Stimulated activated CD8-positive, alpha-beta memory T cell treated with anti-CD3 and anti-CD28 coated beads, Interleukin-7, amount 100 ng/mL, for 48 hours (primary cell): Measurements from ENCODE around the gene SETD1A.

Experiments used
- DNase-seq, 2 donors: peaks; one replicate each; pipeline ENCODE4 v3.0.0-alpha.2; 2020; ENCODE audit warnings: low read depth in 1 of 2; ENCODE audit errors: extremely low read depth in 1 of 2

The SETD1A gene

DNA sequence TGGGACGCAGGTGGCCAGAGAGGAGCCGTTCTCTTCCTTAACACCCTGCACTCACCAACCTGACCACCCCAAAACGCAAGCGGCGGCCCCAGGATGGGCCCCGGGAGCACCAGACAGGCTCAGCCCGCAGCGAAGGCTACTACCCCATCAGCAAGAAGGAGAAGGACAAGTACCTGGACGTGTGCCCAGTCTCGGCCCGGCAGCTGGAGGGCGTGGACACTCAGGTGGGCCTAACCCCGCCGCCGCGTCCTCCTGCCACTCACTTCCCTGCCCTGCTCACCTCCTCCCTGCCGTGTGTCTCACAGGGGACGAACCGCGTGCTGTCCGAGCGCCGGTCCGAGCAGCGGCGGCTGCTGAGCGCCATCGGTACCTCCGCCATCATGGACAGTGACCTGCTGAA is 22.9 kb downstream of the SETD1A start:
- no peak for DNase-seq

DNA sequence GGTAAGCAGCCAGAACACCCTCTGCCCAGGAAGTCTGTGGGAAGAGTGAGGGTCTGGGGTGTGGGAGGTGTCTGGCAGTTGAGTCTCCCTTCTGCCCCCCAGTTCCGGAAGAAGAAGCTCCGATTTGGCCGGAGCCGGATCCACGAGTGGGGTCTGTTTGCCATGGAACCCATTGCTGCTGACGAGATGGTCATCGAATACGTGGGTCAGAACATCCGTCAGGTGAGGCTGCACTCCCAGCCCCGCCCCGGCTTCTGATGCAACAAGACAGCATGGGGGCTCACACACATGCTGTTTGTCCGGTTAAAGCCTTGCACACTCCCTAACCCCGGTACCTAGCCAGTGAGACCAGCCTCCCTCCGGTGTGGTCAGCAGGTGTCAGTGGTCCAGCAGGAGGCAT is 23.4 kb downstream of the SETD1A start:
- no peak for DNase-seq

DNA sequence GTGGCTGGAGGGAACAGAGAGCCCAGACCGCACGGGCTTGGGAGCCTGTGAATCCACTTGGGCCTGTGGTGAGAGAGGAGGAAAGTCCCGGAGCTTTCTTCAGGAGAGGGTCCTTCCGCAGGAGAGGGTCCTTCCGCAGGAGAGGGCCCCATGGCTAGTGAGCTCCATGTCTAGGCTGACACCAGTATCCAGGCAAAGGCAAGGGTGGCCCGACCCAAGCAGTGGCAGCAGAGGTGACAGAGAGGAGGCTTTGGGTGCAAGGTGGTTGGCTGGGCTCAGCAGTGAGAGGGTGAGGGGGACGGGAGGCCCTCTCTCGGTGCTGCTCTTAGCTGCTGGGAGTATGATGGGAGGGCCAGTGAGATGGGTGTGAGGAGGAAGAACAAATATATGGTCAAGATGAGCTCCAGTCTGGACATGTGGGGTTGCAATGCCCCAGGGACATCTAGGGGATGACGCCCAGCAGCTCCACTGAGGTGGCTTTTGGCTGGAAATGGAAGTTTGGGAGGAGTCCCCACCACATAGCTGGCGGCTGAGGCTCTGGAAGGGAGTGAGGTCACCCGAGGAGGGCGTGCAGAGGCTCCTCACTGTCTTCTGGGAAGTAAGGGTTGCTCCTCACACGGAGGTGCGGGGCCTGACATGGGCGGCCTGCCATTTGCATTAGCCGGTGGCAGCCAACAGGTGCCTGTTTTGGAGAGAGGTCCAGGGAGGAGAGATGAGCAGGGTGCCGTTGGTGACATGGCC is 25.2 kb downstream of the SETD1A start:
- DNase-seq = no peak

DNA sequence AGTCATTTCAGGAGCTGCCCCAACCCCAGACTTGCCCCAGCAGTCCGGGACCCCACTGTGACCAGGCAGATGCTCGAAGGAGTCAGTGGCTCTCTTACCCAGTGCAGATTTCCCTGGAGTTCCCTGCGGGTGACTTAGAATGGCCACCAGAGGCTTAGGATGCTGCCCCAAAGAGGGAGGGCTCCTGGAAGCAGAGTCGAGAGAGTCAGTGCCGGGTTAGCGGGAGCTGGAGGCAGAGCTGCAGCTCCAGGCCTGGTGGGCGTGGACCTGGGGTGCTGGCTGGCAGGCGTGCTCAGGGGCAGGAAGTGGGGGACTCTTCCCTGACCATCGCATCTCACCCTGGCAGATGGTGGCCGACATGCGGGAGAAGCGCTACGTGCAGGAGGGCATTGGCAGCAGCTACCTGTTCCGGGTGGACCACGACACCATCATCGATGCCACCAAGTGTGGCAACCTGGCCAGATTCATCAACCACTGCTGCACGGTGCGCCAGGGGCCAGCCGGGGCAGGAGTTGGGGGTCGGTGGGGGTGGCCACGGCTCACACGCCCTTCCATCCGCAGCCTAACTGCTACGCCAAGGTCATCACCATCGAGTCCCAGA is 25.8 kb downstream of the SETD1A start:
- no peak for DNase-seq

DNA sequence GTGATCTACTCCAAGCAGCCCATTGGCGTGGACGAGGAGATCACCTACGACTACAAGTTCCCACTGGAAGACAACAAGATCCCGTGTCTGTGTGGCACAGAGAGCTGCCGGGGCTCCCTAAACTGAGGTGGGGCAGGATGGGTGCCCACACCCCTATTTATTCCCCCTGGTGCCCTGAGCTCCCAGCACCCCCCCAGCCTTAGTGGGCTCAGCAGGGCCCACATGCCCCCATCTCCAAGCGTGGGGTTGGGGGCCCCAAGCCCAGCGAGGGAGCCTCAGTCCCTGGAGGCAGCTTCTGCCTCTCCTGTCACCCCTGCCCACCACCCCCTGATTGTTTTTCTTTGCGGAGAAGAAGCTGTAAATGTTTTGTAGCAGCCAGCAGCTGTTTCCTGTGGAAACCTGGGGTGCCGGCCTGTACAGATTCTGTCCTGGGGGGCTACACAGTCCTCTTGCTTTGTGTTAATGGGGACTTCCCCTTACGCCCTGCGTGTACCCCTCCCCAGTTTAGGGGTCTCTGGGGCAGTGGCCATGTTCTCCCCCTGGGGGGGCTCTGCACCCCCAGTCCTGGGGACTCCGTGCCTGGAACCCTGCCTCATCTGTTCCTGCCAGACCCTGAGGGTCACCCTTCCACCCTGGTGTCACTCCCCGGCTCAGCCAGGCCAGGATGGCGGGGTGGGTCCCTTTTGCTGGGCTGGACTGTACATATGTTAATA is 26.5 kb downstream of the SETD1A start:
- no peak for DNase-seq

DNA sequence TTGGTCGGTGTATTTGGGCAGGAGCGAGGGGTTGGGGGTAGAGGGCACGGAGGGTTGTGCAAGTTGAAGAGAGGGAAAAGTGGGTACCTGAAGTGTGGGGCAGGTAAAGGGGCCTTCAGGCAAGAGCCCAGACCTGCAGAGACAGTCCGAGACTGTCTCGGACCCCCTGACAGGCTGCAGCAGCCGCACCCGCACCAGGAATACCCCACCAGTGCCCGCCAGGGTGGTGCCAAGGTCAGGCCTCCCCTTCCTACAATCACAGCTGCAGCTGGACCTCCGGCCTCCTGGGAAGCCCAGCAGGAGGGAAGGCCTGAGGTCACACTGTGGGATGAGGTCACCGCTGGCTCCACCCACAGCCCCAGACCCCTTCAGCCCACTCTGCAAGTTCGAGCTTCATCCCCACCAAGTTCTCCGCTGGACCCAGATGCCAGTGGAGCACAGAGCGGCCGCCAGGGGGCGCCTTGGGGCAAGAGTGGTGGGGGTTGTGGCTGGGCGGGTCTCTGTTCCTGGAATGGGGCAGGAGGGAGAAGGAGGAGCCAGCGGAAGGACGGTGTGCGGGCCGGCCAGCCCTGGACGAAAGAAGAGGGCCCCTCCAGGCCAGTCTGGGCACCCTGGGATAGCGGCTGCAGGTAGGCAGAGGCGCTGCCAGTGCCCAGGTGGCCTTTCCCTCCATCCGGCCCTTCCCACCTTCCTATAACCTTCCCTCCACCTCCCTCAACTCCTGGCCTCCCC is 27.3 kb downstream of the SETD1A start, which contains the start of gene HSD3B7:
HSD3B7 (plus strand) TSS at position 539 of the 732 bp plus-strand sequence. CDS start 452 bp downstream, outside the sequence.
- DNase-seq = peak; percentile 56 to 61

DNA sequence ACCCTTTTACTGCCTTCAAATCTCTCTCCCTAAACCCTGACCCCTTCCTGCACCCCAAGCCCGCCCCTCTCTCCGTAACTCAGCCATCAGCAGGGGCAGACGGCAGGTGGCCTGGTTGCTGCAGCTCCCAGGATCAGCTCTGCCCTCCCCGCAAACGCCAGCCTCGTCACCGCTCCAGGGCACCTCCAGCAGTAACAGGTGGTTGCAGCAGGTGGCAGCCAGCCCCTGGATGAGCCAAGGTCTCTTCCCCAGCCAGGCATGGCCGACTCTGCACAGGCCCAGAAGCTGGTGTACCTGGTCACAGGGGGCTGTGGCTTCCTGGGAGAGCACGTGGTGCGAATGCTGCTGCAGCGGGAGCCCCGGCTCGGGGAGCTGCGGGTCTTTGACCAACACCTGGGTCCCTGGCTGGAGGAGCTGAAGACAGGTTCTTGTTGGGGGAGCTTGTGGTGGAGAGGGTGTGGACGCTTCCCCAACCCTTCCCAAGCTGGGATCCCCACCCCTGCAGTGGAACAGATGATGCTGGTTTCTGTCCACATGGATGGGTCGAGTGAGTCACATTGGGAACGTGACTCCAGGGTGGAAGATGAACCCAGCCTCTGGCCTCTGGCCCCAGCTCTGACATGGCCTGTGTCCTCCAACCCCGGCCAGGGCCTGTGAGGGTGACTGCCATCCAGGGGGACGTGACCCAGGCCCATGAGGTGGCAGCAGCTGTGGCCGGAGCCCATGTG is 28.0 kb downstream of the SETD1A start:
- DNase-seq = no peak

DNA sequence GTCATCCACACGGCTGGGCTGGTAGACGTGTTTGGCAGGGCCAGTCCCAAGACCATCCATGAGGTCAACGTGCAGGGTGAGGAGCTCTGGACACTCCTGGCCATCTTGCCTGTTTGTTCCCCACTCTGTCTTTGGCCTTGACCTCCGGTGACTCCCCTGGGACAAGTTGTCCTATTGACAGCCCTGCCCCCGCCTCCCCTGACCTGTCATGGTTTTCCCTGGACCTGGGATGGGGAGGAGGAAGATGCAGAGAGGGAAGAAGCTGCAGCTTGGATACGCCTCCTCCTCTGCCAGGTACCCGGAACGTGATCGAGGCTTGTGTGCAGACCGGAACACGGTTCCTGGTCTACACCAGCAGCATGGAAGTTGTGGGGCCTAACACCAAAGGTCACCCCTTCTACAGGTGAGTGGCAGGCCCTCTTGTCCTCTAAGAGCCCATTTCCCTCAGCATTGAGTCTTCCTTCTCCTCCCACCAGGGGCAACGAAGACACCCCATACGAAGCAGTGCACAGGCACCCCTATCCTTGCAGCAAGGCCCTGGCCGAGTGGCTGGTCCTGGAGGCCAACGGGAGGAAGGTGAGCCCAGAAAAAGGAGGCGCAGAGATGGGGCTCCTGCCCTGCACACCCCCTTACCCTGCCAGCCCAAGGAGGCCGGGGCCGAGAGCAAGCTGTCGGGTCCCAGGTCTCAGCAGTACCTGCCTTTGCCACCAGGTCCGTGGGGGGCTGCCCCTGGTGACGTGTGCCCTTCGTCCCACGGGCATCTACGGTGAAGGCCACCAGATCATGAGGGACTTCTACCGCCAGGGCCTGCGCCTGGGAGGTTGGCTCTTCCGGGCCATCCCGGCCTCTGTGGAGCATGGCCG is 28.8 kb downstream of the SETD1A start:
- DNase-seq = no peak

DNA sequence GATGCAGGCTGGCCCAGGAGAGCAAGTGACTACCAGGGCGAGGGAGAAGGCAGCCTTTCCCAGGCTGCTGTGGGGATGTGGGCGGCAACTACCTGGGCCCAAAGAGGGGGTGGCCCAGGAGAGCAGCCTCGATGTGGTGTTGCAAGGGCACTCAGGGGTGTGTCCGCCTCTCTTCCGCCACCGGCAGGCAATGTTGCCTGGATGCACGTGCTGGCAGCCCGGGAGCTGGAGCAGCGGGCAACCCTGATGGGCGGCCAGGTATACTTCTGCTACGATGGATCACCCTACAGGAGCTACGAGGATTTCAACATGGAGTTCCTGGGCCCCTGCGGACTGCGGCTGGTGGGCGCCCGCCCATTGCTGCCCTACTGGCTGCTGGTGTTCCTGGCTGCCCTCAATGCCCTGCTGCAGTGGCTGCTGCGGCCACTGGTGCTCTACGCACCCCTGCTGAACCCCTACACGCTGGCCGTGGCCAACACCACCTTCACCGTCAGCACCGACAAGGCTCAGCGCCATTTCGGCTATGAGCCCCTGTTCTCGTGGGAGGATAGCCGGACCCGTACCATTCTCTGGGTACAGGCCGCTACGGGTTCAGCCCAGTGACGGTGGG is 30.1 kb downstream of the SETD1A start:
- DNase-seq = no peak

DNA sequence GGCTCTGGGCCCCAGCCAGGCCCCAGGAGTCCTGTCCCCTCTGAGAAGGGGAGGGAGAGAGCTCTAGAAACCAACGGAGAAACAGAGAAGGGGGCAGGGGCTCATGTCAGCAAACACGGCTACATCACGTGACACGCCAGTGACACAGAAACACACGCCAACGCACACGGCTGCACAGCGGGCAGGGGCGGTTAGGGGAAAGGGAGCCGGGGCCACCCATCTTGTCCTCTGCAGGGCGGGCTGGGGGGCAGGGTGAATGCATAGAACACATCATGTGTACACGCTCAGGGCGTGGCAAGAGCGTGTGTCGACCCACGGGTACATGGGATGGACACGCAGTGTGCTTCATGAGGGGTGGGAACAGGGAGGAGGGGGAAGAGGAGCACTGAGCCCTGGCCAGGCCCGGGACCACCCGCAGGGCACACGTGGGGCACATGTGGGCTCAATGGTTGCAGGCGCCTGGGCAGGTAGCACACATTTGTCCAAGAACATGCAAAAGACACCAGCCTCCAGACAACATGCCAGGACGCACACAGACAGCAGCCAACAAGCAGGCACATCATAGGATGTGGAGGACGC is 32.0 kb downstream of the SETD1A start:
- DNase-seq = no peak

DNA sequence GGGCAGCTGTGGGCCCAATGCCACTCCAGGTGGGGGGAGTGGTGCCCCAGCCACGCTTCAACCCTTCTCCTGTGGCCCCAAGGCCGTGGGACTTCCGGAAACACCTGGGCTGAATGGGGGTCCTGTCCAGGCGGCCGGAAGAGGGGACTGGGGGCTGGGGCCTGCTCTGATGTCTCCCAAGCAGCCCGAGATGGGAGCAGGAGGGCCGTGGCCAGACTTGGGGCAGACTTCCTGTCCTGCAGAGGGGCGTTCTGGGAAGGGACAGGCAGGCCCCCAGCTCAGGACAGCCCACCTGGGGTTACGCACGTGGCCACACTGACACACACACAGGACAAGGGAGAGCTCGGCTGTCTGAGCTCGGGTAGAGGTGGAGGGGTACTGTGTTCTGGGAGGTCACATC is 32.6 kb downstream of the SETD1A start:
- DNase-seq = no peak

DNA sequence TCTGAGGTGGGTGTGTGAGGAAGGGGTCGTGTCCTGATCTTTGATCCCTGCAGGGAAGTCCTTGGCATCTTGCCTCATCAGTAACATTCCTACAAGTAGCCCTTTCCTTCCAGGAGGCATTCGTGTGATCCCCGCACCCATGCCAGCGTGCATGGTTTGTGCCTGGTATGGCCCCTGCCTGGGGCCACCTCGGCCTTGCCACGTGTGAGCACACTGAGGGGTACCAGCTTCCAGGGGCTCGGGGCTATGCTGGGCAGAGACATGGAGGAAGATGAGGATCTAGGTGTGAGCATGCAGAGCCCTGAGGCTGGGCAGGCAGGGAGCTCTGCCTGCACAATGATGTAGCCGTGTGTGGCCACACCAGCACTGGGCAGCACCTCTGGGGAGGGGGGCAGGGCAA is 33.5 kb downstream of the SETD1A start:
- DNase-seq = no peak

DNA sequence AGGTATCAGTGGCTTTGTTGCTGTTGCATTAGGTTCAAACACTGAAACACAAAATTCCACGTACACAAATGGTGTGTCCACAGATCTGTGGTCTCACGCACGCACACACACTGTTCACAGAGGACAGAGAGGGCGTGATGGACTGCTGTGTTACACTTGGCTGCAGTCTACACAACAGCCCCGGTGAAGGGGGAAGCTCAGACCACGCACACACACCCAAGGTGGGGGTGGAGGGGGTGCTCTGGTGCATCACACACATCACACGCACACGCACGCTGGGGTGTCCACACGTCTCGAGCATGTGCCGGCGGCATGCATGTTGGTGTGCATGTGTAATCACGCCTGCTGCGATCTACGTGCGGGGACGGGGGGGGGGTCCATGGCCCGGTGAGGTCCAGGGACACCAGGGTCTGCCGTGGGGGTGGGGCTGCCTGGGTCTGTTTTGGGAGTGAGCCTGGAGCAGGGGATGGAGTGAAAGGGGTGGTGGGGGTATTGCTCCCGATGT is 34.8 kb downstream of the SETD1A start:
- no peak for DNase-seq

DNA sequence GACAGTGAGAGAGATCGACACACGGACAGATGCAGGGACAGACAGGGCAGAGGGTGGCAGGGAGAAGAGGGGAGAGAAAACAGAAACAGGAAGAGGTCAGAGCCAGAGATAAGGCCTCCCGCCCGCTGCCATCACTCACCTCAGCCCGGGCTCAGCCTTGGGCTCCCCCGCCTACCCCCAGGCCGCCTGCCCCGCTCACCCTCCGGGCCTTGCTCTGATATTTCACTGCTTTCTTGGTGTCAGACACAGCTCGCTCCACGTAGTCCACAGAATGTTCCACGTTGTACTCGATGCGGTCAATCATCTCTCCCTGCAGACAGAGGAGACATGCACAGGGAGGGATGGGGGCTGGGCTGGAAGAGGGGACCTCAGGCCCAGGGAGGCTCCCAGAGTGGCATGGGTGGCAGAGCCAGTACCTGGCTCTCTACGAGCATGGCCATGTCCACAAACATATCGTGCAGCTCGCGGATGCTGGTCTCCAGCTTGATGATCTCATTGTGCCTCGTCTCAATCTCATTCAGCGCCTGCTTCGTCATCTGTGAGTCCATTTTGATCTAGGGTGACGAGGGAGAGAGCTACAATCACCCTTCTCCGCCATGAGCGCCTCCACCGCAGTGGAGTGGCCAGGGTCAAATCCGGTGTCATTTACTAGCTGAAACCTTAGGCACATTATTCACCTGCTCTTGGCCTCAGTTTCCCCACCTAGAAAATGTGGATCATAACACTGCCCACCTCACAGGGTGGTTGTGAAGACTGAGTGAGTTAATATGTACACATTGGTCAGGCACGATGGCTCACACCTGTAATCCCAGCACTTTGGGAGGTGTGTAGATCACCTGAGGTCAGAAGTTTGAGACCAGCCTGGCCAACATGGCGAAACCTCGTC is 35.6 kb downstream of the SETD1A start:
- no peak for DNase-seq

DNA sequence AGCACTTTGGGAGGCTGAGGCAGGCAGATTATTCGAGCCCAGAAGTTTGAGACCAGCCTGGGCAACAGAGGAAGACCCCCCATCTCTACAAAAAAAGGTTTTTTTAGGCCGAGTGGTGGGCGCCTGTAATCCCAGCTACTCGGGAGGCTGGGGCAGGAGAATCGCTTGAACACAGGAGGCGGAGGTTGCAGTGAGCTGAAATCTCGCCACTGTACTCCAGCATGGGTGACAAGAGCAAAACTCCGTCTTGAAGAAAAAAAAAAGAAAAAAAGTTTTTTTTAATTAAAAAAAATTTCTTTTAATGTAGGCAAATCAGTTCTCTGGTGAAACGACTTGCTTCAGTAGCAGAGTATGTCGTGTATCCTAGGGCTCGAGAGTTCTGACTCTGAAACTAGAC is 38.4 kb downstream of the SETD1A start:
- DNase-seq = no peak

DNA sequence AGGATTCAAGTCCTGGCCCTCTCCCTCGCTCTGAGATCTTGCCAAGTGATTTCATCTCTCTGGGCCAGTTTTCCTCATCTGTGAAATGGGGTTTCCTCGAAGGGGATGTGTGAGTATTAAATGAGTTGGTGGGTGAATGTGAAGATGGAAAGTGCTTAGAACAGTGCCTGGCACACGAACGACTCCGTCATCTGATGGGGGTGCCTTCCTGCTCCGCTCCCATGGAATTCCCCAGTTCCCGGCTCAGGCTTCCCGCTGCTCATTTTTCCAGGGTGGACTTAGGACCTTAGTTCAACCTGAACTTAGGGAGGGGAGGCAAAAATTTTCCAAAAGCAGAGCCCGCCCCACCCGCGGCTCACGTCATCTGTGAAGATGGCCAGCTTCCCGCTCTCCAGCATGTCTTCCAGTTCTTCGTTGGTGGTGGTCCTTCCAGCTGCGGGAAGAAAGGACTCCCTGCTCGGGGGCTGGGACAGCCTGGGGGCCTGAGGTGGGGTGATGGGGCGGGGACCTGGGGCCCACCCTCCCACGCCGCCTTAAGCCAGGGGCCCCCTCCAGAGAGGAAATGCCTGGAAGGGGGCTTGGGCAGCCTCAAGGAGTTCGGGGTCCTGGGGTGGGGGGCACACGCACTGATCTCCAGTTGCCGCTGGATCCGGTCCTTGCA is 38.9 kb downstream of the SETD1A start:
- no peak for DNase-seq

DNA sequence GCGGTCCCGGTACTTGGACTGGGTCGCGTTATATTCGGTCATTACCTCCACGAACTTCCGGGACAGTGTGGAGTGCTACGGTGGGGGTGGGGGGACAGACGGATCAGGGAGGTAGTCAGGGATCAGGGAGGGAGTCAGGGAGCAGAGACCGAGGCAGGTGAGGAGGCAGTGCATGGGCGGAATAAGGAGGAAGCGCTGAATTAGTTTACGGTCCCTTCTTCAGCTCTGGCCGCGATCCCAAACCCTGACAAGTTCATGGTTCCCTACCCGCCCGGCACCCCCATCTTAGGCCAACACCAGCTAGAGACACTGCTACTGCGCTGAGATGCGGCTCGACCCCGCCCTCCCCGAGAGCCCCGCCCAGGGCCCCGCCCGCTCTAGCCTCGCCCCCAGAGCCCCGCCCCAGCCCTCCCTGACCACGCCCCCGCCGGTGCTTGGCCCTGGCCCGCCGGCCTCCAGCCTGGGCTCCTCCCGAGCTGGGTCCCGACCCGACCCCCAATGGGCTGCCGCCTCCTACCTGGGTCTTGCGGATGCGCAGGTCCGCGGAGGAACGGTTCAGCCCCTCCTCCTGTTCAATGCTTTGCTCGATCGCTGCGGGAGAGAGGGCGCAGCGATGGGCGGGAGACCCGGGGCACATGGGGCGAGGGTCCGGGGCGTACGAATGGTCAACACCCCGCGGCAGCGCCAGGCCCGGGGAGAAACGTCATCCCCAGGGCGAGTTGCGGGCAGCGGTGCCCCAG is 39.6 kb downstream of the SETD1A start:
- peak; percentile 63 to 77 for DNase-seq
